ENCODE data around the gene PTTG1IP2.
"Not testable (repeated sequence)": the region's sequence is repeated elsewhere in the genome, so short reads cannot be mapped to it uniquely, and the experiment has no call there.

PTTG1IP2 gene

GRCh38 chr7:90469554-90469953 lies at the start of gene PTTG1IP2:
PTTG1IP2 (plus strand) TSS chr7:90469639; CDS start chr7:90469787, 148 bp downstream.
- no peak for DNase-seq (ENCODE audit: low read depth in 2 of 2, low spot score in 1 of 2)

GRCh38 chr7:90421651-90422050 lies 47.8 kb upstream of the PTTG1IP2 start:
- no peak for DNase-seq (ENCODE audit: low read depth in 2 of 2, low spot score in 1 of 2)

- no peak for DNase-seq (ENCODE audit: low read depth in 2 of 2, low spot score in 1 of 2)
Measured at GRCh38 chr7:90424720-90425119, 44.7 kb upstream of the PTTG1IP2 start.

- no peak for DNase-seq (ENCODE audit: low read depth in 2 of 2, low spot score in 1 of 2)
Measured at GRCh38 chr7:90425376-90425775, 44.1 kb upstream of the PTTG1IP2 start.

- DNase-seq (ENCODE audit: low read depth in 2 of 2, low spot score in 1 of 2) = no peak
Measured at GRCh38 chr7:90430614-90431460, 38.6 kb upstream of the PTTG1IP2 start.

GRCh38 chr7:90432752-90433151 lies 36.7 kb upstream of the PTTG1IP2 start:
- DNase-seq (ENCODE audit: low read depth in 2 of 2, low spot score in 1 of 2) = no peak

GRCh38 chr7:90433221-90433620 lies 36.2 kb upstream of the PTTG1IP2 start:
- no peak for DNase-seq (ENCODE audit: low read depth in 2 of 2, low spot score in 1 of 2)

- DNase-seq (ENCODE audit: low read depth in 2 of 2, low spot score in 1 of 2) = no peak
Measured at GRCh38 chr7:90445633-90446032, 23.8 kb upstream of the PTTG1IP2 start.

- DNase-seq (ENCODE audit: low read depth in 2 of 2, low spot score in 1 of 2) = no peak
Measured at GRCh38 chr7:90446137-90446899, 23.1 kb upstream of the PTTG1IP2 start.

GRCh38 chr7:90453259-90453891 lies 16.1 kb upstream of the PTTG1IP2 start:
- DNase-seq (ENCODE audit: low read depth in 2 of 2, low spot score in 1 of 2) = no peak

- no peak for DNase-seq (ENCODE audit: low read depth in 2 of 2, low spot score in 1 of 2)
Measured at GRCh38 chr7:90453931-90454330, 15.5 kb upstream of the PTTG1IP2 start.

GRCh38 chr7:90455163-90456030 lies 14.0 kb upstream of the PTTG1IP2 start:
- no peak for DNase-seq (ENCODE audit: low read depth in 2 of 2, low spot score in 1 of 2)

- no peak for DNase-seq (ENCODE audit: low read depth in 2 of 2, low spot score in 1 of 2)
Measured at GRCh38 chr7:90458104-90458503, 11.3 kb upstream of the PTTG1IP2 start.

GRCh38 chr7:90459888-90460287 lies 9.6 kb upstream of the PTTG1IP2 start:
- DNase-seq (ENCODE audit: low read depth in 2 of 2, low spot score in 1 of 2) = no peak

GRCh38 chr7:90461219-90461618 lies 8.2 kb upstream of the PTTG1IP2 start:
- no peak for DNase-seq (ENCODE audit: low read depth in 2 of 2, low spot score in 1 of 2)

GRCh38 chr7:90463151-90463628 lies 6.2 kb upstream of the PTTG1IP2 start:
- not testable (repeated sequence) for DNase-seq (ENCODE audit: low read depth in 2 of 2, low spot score in 1 of 2)

- no peak for DNase-seq (ENCODE audit: low read depth in 2 of 2, low spot score in 1 of 2)
Measured at GRCh38 chr7:90465816-90466215, 3.6 kb upstream of the PTTG1IP2 start.

GRCh38 chr7:90472805-90473540 lies 3.5 kb downstream of the PTTG1IP2 start:
- no peak for DNase-seq (ENCODE audit: low read depth in 2 of 2, low spot score in 1 of 2)

- DNase-seq (ENCODE audit: low read depth in 2 of 2, low spot score in 1 of 2) = no peak
Measured at GRCh38 chr7:90473814-90474213, 4.4 kb downstream of the PTTG1IP2 start.

Data from stimulated activated CD8-positive, alpha-beta memory T cell treated with anti-CD3 and anti-CD28 coated beads, Interleukin-4, amount 100 ng/mL, for 1 hour (primary cell).